Mucosa of rectum (tissue), 2 donors: ENCODE results near the gene SEC16A.

Source experiments
- H3K27ac ChIP-seq, 2 donors: one replicate each; pipeline ENCODE4 v1.7.0; 2013; ENCODE audit warnings: inconsistent platforms in 2 of 2, low read depth in 2 of 2, low read length in 2 of 2
- H3K27me3 ChIP-seq, 2 donors: one replicate each; pipeline ENCODE4 v1.7.0; 2013; ENCODE audit warnings: low read length in 2 of 2; ENCODE audit not compliant: control insufficient read depth in 2 of 2, insufficient read depth in 2 of 2
- H3K36me3 ChIP-seq, 2 donors: one replicate each; pipeline ENCODE4 v1.7.0; 2013; ENCODE audit warnings: low read length in 2 of 2; ENCODE audit not compliant: control insufficient read depth in 2 of 2, insufficient read depth in 2 of 2
- H3K4me1 ChIP-seq, 2 donors: one replicate each; pipeline ENCODE4 v1.7.0; 2013; ENCODE audit warnings: low read length in 2 of 2, mild to moderate bottlenecking in 1 of 2; ENCODE audit not compliant: control insufficient read depth in 2 of 2, insufficient read depth in 2 of 2
- H3K4me3 ChIP-seq, 2 donors: one replicate each; pipeline ENCODE4 v1.7.0; 2013; ENCODE audit warnings: low read length in 2 of 2
- H3K9ac ChIP-seq, 2 donors: one replicate each; pipeline ENCODE4 v1.7.0; 2013; ENCODE audit warnings: low read length in 2 of 2, low read depth in 1 of 2, mild to moderate bottlenecking in 1 of 2
- H3K9me3 ChIP-seq, 2 donors: one replicate each; pipeline ENCODE4 v1.7.0; 2013; ENCODE audit warnings: low read length in 2 of 2; ENCODE audit not compliant: control insufficient read depth in 2 of 2
- donor health status: healthy.
- donor health status: Normal muscosa, but diverticular disease.

Gene SEC16A

DNA sequence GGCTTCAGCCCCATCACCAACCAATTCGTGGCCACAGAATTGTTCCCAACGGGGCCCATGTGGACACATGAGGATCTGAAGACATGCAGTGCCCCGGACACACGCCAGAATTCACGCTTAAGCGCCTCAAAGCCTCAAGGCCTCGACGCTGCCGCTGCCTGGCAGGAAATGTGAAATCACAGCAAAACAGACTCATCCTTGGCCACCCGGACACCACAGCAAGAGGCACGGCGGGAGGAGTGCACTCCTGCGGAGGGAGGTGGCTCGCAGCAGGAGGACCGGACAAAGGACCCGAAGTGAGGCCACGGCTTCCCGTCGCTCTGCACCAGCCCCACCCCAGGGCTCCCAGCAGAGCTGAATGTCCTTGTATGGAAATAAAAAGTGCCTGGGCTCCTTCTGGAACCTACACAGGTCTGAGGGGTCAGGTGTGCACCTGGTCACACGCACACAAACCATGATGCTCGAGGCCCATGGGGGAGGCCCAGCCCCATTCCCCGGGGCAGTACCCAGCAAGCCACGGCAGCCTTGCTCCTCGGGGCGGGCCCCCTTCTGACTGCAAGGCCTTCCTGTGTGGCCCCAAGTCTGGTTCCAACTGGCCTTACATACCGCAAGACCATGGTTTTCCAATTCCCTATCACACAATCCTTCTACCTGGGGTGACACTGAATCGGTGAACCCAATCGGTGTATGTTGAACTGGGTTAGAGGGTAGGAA lies 10.0 kb downstream of the SEC16A start:
- Histone ChIP-seq H3K36me3 (peaks cover 78 to 94% of the 10 kb centered on the region in 2 donors), H3K4me3 (no peak overlapping the region), H3K4me1 (no peaks in the 10 kb centered on the region), H3K27me3 (no peaks in the 10 kb centered on the region), H3K9me3 (no peaks in the 10 kb centered on the region), H3K9ac (no peak overlapping the region), H3K27ac (no peak overlapping the region)

DNA sequence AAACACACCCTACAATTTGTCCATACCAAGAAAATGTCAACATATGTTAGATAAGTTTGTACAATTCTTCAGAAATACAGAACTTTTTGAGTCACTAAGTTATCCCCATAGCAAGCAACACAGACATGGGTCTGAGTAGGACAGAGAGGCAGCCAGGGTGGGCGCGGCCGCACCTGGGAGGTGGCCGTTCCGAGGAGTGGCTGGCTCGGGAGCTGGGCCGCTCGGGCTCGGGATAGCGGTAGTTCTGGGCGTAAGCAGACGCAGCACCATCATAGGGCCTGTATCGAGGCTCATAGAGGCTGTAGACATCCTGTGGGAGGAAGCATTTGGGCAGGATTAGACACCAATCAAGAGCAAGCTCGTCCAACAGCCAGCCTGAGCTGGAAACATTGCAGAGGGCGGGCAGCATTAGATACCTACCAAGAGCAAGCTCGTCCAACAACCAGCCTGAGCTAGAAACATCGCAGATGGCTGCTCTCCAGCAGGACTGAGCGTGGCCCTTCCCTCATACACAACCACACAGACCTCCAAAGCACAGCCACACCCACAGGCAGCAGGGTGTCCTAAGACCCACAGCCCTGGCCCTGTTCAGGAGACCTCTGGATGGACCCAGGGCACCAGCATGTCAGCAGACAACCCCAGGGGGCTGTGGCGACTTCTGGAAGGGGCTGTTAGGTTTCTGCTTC lies 10.9 kb downstream of the SEC16A start:
- Histone ChIP-seq H3K27ac (no peak overlapping the region), H3K4me3 (no peak overlapping the region), H3K36me3 (peaks cover 76 to 94% of the 10 kb centered on the region in 2 donors), H3K27me3 (no peaks in the 10 kb centered on the region), H3K4me1 (no peaks in the 10 kb centered on the region), H3K9ac (no peak overlapping the region), H3K9me3 (no peaks in the 10 kb centered on the region)

DNA sequence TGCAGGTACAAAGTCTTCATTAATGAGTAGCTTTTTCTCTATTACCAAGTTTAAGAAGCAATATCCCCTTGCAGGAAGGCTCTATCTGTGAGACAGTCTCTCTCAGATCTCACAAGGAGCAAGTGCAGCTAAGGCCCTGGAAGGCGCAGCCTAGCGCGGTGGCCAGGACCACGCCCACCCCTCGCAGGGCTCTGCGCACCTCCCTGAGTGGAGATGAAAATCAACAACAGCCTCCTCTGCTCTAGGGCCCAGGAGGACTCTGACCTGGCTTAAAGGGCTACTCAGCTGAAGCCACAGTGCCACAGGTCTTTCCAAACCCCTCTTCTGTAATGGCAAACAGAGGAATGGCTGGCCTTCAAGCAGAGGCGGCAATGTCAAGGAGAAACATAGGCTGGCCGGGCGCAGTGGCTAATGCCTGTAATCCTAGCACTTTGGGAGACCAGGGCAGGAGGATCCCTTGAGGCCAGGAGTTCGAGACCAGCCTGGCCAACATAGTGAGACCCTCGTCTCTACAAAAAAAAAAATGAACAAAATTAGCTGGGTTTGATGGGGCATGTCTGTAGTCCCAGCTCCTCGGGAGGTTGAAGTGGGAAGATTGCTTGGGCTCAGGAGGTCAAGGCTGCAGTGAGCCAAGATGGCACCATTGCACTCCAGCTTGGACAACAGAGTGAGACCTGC lies 11.9 kb downstream of the SEC16A start:
- H3K36me3 ChIP-seq = peaks cover 77 to 94% of the 10 kb centered on the region in 2 donors
- H3K9ac ChIP-seq = no peak overlapping the region
- H3K4me3 ChIP-seq = no peak overlapping the region
- no peaks in the 10 kb centered on the region for H3K27me3 ChIP-seq
- H3K9me3 ChIP-seq = no peaks in the 10 kb centered on the region
- no peak overlapping the region for H3K27ac ChIP-seq
- no peaks in the 10 kb centered on the region for H3K4me1 ChIP-seq

DNA sequence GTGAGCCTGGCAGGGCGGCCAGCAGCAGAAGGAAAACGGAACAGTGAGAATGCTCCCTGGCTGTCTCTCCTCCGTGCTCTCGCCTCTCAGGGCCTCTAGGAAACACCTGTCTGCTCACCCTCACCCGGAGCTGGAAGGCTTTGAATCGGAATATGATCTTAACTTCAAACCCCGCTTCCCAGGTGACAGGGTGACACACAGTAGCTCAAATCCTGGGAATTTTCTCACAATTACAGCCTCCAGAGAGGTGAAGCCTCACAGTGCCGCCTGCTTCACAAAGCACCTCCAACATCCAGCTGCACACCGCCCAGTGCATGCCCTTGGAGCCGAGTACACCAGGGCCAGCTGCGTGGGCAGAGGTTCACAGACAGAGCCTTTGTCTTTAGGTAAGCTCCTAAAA lies 12.5 kb downstream of the SEC16A start:
- H3K4me1 ChIP-seq = no peaks in the 10 kb centered on the region
- H3K4me3 ChIP-seq = no peak overlapping the region
- no peak overlapping the region for H3K9ac ChIP-seq
- peaks cover 77 to 94% of the 10 kb centered on the region in 2 donors for H3K36me3 ChIP-seq
- no peaks in the 10 kb centered on the region for H3K27me3 ChIP-seq
- no peaks in the 10 kb centered on the region for H3K9me3 ChIP-seq
- no peak overlapping the region for H3K27ac ChIP-seq

DNA sequence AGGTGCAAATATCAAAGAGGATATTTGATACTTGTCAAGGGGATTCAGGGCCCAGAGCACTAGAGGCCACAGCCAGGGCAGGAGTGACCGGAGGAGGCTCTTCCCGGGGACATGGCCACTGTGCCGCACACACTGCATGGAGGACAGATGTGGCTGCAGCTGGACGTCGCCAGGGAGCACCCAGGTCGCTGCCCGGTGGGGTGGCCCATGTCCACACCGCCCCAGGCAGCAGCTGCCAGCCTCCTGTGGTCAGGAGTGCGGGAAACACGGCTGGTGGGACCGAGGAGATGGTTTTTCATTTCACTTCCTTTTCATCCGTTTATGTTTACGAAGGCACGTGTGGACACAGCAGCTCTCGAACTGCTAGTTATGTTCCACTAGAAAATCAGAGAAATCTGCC lies 15.1 kb downstream of the SEC16A start:
- Histone ChIP-seq H3K4me3 (no peak overlapping the region), H3K4me1 (no peaks in the 10 kb centered on the region), H3K9me3 (no peaks in the 10 kb centered on the region), H3K27ac (no peak overlapping the region), H3K36me3 (peaks cover 82 to 96% of the 10 kb centered on the region in 2 donors), H3K27me3 (no peaks in the 10 kb centered on the region), H3K9ac (no peak overlapping the region)

DNA sequence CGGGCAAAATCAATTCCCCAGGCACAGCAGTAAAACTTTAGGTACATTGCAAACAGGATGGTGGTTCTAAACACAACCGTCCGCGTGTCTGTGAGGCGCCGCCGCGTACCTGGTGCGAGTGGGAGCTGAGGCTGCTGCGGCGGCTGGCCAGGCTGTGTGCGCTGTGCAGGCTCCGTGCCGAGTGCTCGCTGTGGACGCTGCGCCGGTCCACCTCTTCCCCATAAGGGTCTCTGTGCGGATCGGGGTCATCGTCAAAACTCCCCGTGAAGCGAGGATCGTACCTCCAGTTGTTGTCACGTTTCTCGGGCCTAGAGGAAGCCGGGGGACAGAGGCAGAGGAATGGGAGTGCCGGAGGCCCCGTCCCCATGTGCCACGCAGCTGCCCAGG lies 16.7 kb downstream of the SEC16A start:
- Histone ChIP-seq H3K36me3 (peaks cover 81 to 94% of the 10 kb centered on the region in 2 donors), H3K9me3 (no peaks in the 10 kb centered on the region), H3K4me1 (no peaks in the 10 kb centered on the region)

DNA sequence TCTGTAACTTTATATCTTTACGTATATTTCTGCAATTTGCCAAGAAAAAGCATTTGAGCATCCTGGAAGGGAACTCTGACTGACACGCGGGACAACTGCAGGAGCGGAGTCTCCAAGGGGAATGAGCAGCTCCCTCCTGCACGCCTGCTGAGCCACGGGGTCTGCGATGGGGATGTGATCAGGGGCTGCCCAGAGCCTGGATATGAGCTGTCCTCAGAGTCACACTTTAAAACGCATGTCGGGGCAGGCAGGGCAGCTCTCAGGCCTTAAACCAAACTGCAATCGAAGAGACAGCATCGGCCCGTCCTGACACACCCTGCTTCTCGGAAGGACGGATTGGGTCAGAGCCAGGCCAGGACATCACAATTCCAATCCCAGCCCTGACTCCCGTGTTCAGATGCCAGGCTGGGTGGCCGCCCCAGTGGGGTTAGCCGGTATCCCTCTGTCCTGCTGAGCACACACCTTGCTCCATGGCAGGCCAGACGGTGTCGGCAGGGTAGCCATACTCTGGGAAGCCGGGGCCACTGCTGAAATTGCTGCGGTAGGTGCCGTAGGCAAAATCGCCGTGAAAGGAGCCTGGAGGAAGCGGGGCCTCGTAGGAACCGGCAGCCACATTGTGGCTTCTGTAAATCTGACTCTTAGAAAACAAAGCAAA lies 17.2 kb downstream of the SEC16A start:
- Histone ChIP-seq H3K27ac (no peak overlapping the region), H3K9me3 (no peaks in the 10 kb centered on the region), H3K36me3 (peaks cover 79 to 94% of the 10 kb centered on the region in 2 donors), H3K9ac (no peak overlapping the region), H3K4me1 (no peaks in the 10 kb centered on the region), H3K27me3 (no peaks in the 10 kb centered on the region), H3K4me3 (no peak overlapping the region)

More for the DNA sequence above, 16.7 kb downstream of the SEC16A start:
- H3K27me3 ChIP-seq = no peaks in the 10 kb centered on the region
- H3K9ac ChIP-seq = no peak overlapping the region
- H3K27ac ChIP-seq = no peak overlapping the region
- H3K4me3 ChIP-seq = no peak overlapping the region

DNA sequence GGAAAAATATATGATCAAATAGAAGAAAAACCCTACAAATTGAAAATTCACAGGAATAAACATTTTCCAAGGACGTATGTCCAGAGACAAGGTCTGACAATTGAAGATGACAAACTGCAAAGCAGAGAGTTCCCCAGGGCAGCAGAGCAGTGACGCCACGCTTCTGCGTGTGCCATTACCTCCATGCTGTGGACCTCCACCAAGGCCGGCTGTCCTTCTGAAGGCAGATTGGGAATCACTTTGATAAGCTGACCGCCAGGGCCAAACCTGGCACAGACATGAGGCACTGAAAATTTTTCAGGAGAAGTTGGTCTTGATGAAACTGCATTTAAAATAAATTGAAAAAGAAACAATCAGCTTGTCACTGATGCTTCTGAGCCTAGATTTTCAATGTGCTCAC lies 18.6 kb downstream of the SEC16A start:
- no peak overlapping the region for H3K27ac ChIP-seq
- H3K4me1 ChIP-seq = no peaks in the 10 kb centered on the region
- H3K27me3 ChIP-seq = no peaks in the 10 kb centered on the region
- H3K36me3 ChIP-seq = peaks cover 76 to 92% of the 10 kb centered on the region in 2 donors
- no peak overlapping the region for H3K9ac ChIP-seq
- H3K4me3 ChIP-seq = no peak overlapping the region
- H3K9me3 ChIP-seq = no peaks in the 10 kb centered on the region

DNA sequence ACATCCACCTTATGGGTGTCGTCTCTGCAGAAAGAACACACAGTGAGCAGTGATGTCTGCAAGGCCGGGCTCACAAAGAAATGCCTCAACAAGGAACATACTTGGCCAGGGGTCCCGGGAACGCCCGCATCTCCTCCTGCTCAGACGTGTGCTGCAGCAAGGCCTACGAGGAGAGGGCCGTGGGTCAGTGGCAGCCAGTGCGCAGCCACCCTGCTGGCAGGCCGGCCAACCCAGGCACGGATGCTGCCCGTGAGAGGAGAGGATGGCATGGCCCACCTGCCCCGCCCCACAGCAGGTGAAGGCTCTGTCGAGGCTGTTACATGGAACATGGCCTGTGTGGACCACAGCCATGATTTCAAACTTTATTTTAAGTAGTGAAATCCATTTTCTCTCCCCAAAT lies 19.3 kb downstream of the SEC16A start:
- Histone ChIP-seq H3K27me3 (no peaks in the 10 kb centered on the region), H3K4me1 (no peaks in the 10 kb centered on the region), H3K4me3 (no peak overlapping the region), H3K9me3 (no peaks in the 10 kb centered on the region), H3K36me3 (peaks cover 76 to 92% of the 10 kb centered on the region in 2 donors), H3K9ac (no peak overlapping the region), H3K27ac (no peak overlapping the region)

DNA sequence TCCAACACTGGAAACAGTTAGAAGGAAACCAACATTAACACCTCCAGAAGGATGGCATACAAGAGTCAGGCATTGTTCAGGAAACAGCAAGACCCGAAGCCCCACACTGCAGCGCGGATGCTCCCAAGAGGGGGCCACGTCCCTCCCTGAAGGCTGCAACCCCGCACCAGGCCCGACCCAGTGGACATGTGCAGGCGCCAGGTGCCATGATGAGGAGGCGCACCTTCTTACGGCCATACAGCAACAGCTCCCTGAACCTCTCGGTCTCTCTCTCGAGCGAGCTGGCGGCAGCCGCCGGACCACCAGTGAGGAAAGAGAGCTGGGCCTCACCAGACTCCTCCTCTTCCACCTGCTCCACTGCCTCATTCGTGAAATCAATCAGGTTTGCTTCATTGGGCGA lies 20.2 kb downstream of the SEC16A start:
- peaks cover 69 to 88% of the 10 kb centered on the region in 2 donors for H3K36me3 ChIP-seq
- H3K4me1 ChIP-seq = no peaks in the 10 kb centered on the region
- H3K27ac ChIP-seq = no peak overlapping the region
- no peak overlapping the region for H3K4me3 ChIP-seq
- no peaks in the 10 kb centered on the region for H3K9me3 ChIP-seq
- H3K27me3 ChIP-seq = no peaks in the 10 kb centered on the region
- no peak overlapping the region for H3K9ac ChIP-seq
